WTC11 (cell line): ENCODE data around the gene CNOT9. TPM values are rescaled to one million over a fixed set of nuclear protein-coding genes. Genes with fewer than 3 reads are reported as not detected.

Source experiments
- ATAC-seq: fragments of 200-7000 bp; cut with Tn5 transposase; 2 replicates; pipeline ENCODE4 v1.10.0; 2021; ENCODE audit warnings: mild to moderate bottlenecking, moderate library complexity
- CTCF ChIA-PET: fragments of 300-600 bp; sonication (Branson Sonifier 250); formaldehyde crosslinking; loops from one replicate; lab custom pipeline; 2021; ENCODE audit warnings: antibody characterized with exemption; lab: Charles Lee
- POLR2A ChIA-PET: fragments of 350-600 bp; sonication (Branson Sonifier 250); formaldehyde crosslinking; loops from one replicate; lab custom pipeline; 2021; ENCODE audit warnings: antibody characterized with exemption; lab: Charles Lee
- DNase-seq: peaks from one replicate; pipeline ENCODE4 v3.0.0; 2021; ENCODE audit warnings: low spot score
- H3K27ac Mint-ChIP-seq: 2 replicates; pipeline ENCODE4 v1.8.0; 2021; ENCODE audit warnings: mixed read lengths
- H3K27me3 Mint-ChIP-seq: 2 replicates; pipeline ENCODE4 v1.8.0; 2021; ENCODE audit warnings: low read depth, mild to moderate bottlenecking, moderate library complexity, mixed read lengths
- H3K36me3 Mint-ChIP-seq: 2 replicates; pipeline ENCODE4 v1.8.0; 2021; ENCODE audit warnings: mixed read lengths
- H3K4me1 Mint-ChIP-seq: 2 replicates; pipeline ENCODE4 v1.8.0; 2022; ENCODE audit warnings: mixed read lengths
- H3K4me3 Mint-ChIP-seq: 2 replicates; pipeline ENCODE4 v1.8.0; 2021; ENCODE audit warnings: mild to moderate bottlenecking, moderate library complexity, mixed read lengths
- H3K9me3 Mint-ChIP-seq: 2 replicates; pipeline ENCODE4 v1.8.0; 2021; ENCODE audit warnings: mixed read lengths
- ATF2 ChIP-seq: sonication (generic); formaldehyde crosslinking; IDR thresholded peaks from 2 replicates; pipeline ENCODE4 v1.8.1; 2022; ENCODE audit warnings: low read depth, missing genetic modification reagents, borderline replicate concordance
- CDX4 ChIP-seq: fragments of 250-450 bp; sonication (Bioruptor Pico); IDR thresholded peaks from 2 replicates; pipeline ENCODE4 v1.9.0; 2021; ENCODE audit warnings: moderate library complexity, mild to moderate bottlenecking, inconsistent platforms, borderline replicate concordance
- GRHL2 ChIP-seq: fragments of 250-450 bp; sonication (Bioruptor Pico); IDR thresholded peaks from 2 replicates; pipeline ENCODE4 v1.8.0; 2022; ENCODE audit warnings: mild to moderate bottlenecking, moderate library complexity; ENCODE audit not compliant: insufficient replicate concordance, severe bottlenecking
- JAZF1 ChIP-seq: fragments of 250-450 bp; sonication (Bioruptor Pico); IDR thresholded peaks from 2 replicates; pipeline ENCODE4 v1.9.0; 2021; ENCODE audit warnings: moderate library complexity, mild to moderate bottlenecking, inconsistent platforms
- KAT7 ChIP-seq: sonication (generic); formaldehyde crosslinking; IDR thresholded peaks from 2 replicates; pipeline ENCODE4 v1.8.1; 2023; ENCODE audit warnings: missing genetic modification reagents, mild to moderate bottlenecking, borderline replicate concordance
- MLX ChIP-seq: sonication (generic); formaldehyde crosslinking; IDR thresholded peaks from 2 replicates; pipeline ENCODE4 v1.8.1; 2023; ENCODE audit warnings: mild to moderate bottlenecking, missing genetic modification reagents, moderate library complexity
- NFATC4 ChIP-seq: fragments of 250-450 bp; sonication (Bioruptor Pico); IDR thresholded peaks from 2 replicates; pipeline ENCODE4 v1.9.0; 2021; ENCODE audit warnings: mild to moderate bottlenecking
- NR2C2 ChIP-seq: sonication (generic); formaldehyde crosslinking; IDR thresholded peaks from 2 replicates; pipeline ENCODE4 v1.8.0; 2022; ENCODE audit warnings: mild to moderate bottlenecking, missing genetic modification reagents
- NR3C1 ChIP-seq: sonication (generic); formaldehyde crosslinking; conservative IDR thresholded peaks from 2 replicates; pipeline ENCODE4 v1.8.1; 2023; ENCODE audit warnings: low read depth, mild to moderate bottlenecking, missing genetic modification reagents
- SP1 ChIP-seq: sonication (generic); formaldehyde crosslinking; conservative IDR thresholded peaks from 2 replicates; pipeline ENCODE4 v1.8.1; 2022; ENCODE audit warnings: missing genetic modification reagents
- ZBTB43 ChIP-seq: sonication (generic); formaldehyde crosslinking; IDR thresholded peaks from 2 replicates; pipeline ENCODE4 v1.8.1; 2023; ENCODE audit warnings: mild to moderate bottlenecking, missing genetic modification reagents
- ZNF219 ChIP-seq: sonication (generic); formaldehyde crosslinking; IDR thresholded peaks from 2 replicates; pipeline ENCODE4 v1.8.0; 2023; ENCODE audit warnings: missing genetic modification reagents, mild to moderate bottlenecking, borderline replicate concordance
- ZNF232 ChIP-seq: sonication (generic); formaldehyde crosslinking; IDR thresholded peaks from 2 replicates; pipeline ENCODE4 v1.8.0; 2022; ENCODE audit warnings: mild to moderate bottlenecking, missing genetic modification reagents
- ZNF317 ChIP-seq: sonication (generic); formaldehyde crosslinking; IDR thresholded peaks from 2 replicates; pipeline ENCODE4 v1.8.1; 2023; ENCODE audit warnings: low read depth, mild to moderate bottlenecking, moderate library complexity, missing genetic modification reagents, borderline replicate concordance
- ZNF423 ChIP-seq: fragments of 250-450 bp; sonication (Bioruptor Pico); IDR thresholded peaks from 2 replicates; pipeline ENCODE4 v2.1.2; 2022; ENCODE audit warnings: mild to moderate bottlenecking, moderate library complexity
- ZNF532 ChIP-seq: fragments of 250-450 bp; sonication (Bioruptor Pico); IDR thresholded peaks from 2 replicates; pipeline ENCODE4 v1.9.0; 2021; ENCODE audit warnings: mild to moderate bottlenecking, borderline replicate concordance
- ZSCAN18 ChIP-seq: fragments of 250-450 bp; sonication (Bioruptor Pico); IDR thresholded peaks from 2 replicates; pipeline ENCODE4 v2.1.2; 2022; ENCODE audit warnings: mild to moderate bottlenecking, moderate library complexity
- total RNA-seq: library from RNA; stranded (reverse); gene quantifications from 3 replicates; pipeline ENCODE4 v1.2.3, GENCODE V29; 2021

Gene CNOT9
- total RNA-seq, 1 experiment from 2014 or later, result 62.6 TPM

- no peak for TF ChIP-seq ZNF532 (CRISPR knock-in tag)
These were observed 57.7 kb downstream of the CNOT9 start (continued) for GRCh38 chr2:218626369-218626768.

GRCh38 chr2:218627939-218628338 lies 59.3 kb downstream of the CNOT9 start:
- POLR2A ChIA-PET, result no interaction called here
- H3K9me3 Mint-ChIP-seq, result no peaks in the 10 kb centered on the region
- no peak overlapping the region for H3K27ac Mint-ChIP-seq
- no peaks in the 10 kb centered on the region for H3K27me3 Mint-ChIP-seq
- TF ChIP-seq ZNF232 (CRISPR knock-in tag) (no peak), ATF2 (no peak), ZBTB43 (CRISPR knock-in tag) (no peak), NR3C1 (CRISPR knock-in tag) (no peak), NR2C2 (CRISPR knock-in tag) (no peak), GRHL2 (CRISPR knock-in tag) (no peak), CDX4 (CRISPR knock-in tag) (no peak), KAT7 (no peak), NFATC4 (CRISPR knock-in tag) (no peak), JAZF1 (CRISPR knock-in tag) (no peak), ZSCAN18 (CRISPR knock-in tag) (no peak), ZNF219 (no peak), SP1 (no peak), MLX (CRISPR knock-in tag) (no peak), ZNF423 (CRISPR knock-in tag) (no peak), ZNF317 (no peak)
- no peak for ATAC-seq
- peaks cover 3% of the 10 kb centered on the region for H3K4me1 Mint-ChIP-seq
- DNase-seq, result no peak
- CTCF ChIA-PET, result no interaction called here
- no peak overlapping the region for H3K4me3 Mint-ChIP-seq
- H3K36me3 Mint-ChIP-seq, result no peaks in the 10 kb centered on the region
